HepG2 (cell line): ENCODE results near the gene USP7. TPM values are rescaled to one million over a fixed set of nuclear protein-coding genes. Genes with fewer than 3 reads are reported as not detected.

ENCODE experiments used
- AGO2 ChIP-seq: fragments of 200-400 bp; formaldehyde crosslinking; optimal IDR thresholded peaks from 2 replicates; pipeline ENCODE3; 2017; ENCODE audit warnings: mild to moderate bottlenecking, low read depth, low read length, moderate library complexity
- CCDC6 ChIP-seq: sonication (generic); formaldehyde crosslinking; IDR thresholded peaks from 2 replicates; pipeline ENCODE4 v1.8.1; 2022; ENCODE audit warnings: mild to moderate bottlenecking, missing genetic modification reagents, moderate library complexity
- CERS6 ChIP-seq: sonication (generic); formaldehyde crosslinking; IDR thresholded peaks from 2 replicates; pipeline ENCODE4 v1.5.0; 2020; ENCODE audit warnings: missing genetic modification reagents
- CSRNP1 ChIP-seq: sonication (generic); formaldehyde crosslinking; IDR thresholded peaks from 2 replicates; pipeline ENCODE4 v1.8.1; 2023; ENCODE audit warnings: mild to moderate bottlenecking, missing genetic modification reagents
- HNRNPK ChIP-seq: fragments of 200-400 bp; formaldehyde crosslinking; IDR thresholded peaks from 2 replicates; pipeline ENCODE4 v1.6.1; 2018; ENCODE audit warnings: low read length, low read depth, moderate library complexity, mild to moderate bottlenecking; ENCODE audit not compliant: poor library complexity, severe bottlenecking
- KMT2B ChIP-seq: IDR thresholded peaks from 2 replicates; pipeline ENCODE4 v1.6.1; 2016; ENCODE audit warnings: missing genetic modification reagents, missing compliant biosample characterization
- NCOA1 ChIP-seq: sonication (generic); formaldehyde crosslinking; IDR thresholded peaks from 2 replicates; pipeline ENCODE4 v1.9.0; 2021; ENCODE audit warnings: missing genetic modification reagents
- NKX3-1 ChIP-seq: sonication (generic); formaldehyde crosslinking; IDR thresholded peaks from 2 replicates; pipeline ENCODE4 v1.5.0; 2020; ENCODE audit warnings: missing genetic modification reagents
- POLR2G ChIP-seq: fragments of 200-400 bp; formaldehyde crosslinking; IDR thresholded peaks from 2 replicates; pipeline ENCODE4 v1.6.1; 2018; ENCODE audit warnings: mild to moderate bottlenecking, low read depth, low read length, moderate library complexity
- RBFOX2 ChIP-seq: fragments of 200-400 bp; formaldehyde crosslinking; IDR thresholded peaks from 2 replicates; pipeline ENCODE4 v1.6.1; 2017; ENCODE audit warnings: low read depth, mild to moderate bottlenecking, low read length
- RERE ChIP-seq: IDR thresholded peaks from 2 replicates; pipeline ENCODE4 v1.6.1; 2016; ENCODE audit warnings: low read depth, missing genetic modification reagents, missing compliant biosample characterization
- TBL1XR1 ChIP-seq: fragments of 150-350 bp; IDR thresholded peaks from 2 replicates; pipeline ENCODE4 v1.6.1; 2014; ENCODE audit warnings: borderline replicate concordance, low read length; ENCODE audit not compliant: partially characterized antibody
- TGIF2 ChIP-seq: IDR thresholded peaks from 2 replicates; pipeline ENCODE4 v1.6.1; 2016; ENCODE audit warnings: control low read depth, missing compliant biosample characterization
- ZBTB8A ChIP-seq: sonication (generic); formaldehyde crosslinking; IDR thresholded peaks from 2 replicates; pipeline ENCODE4 v1.4.0; 2020; ENCODE audit warnings: mild to moderate bottlenecking, low read depth, missing genetic modification reagents, borderline replicate concordance
- ZNF260 ChIP-seq: sonication (generic); formaldehyde crosslinking; IDR thresholded peaks from 2 replicates; pipeline ENCODE4 v1.4.0; 2020; ENCODE audit warnings: missing genetic modification reagents, low read depth, mild to moderate bottlenecking, borderline replicate concordance
- ZNF343 ChIP-seq: sonication (generic); formaldehyde crosslinking; IDR thresholded peaks from 2 replicates; pipeline ENCODE4 v1.4.0; 2020; ENCODE audit warnings: mild to moderate bottlenecking, missing genetic modification reagents
- ZNF441 ChIP-seq: sonication (generic); formaldehyde crosslinking; IDR thresholded peaks from 2 replicates; pipeline ENCODE4 v1.7.0; 2021; ENCODE audit warnings: missing genetic modification reagents, borderline replicate concordance
- ZNF740 ChIP-seq: sonication (generic); formaldehyde crosslinking; IDR thresholded peaks from 2 replicates; pipeline ENCODE4 v1.4.0; 2020; ENCODE audit warnings: missing genetic modification reagents
- ZNF784 ChIP-seq: sonication (generic); formaldehyde crosslinking; IDR thresholded peaks from 2 replicates; pipeline ENCODE4 v1.5.1; 2020; ENCODE audit warnings: missing genetic modification reagents, mild to moderate bottlenecking, borderline replicate concordance
- polyA plus RNA-seq, 8 experiments: library from polyadenylated mRNA; depleted of rRNA in 3 of 8; stranded (reverse) in 7 of 8; unstranded in 1 of 8; fragments of >200 nt; fragmentation: Illumina TruSeq in 4 of 8; extraction: Trizol in 4 of 8; gene quantifications; 2 replicates each; pipeline versions ENCODE4 v1.2.1 to v1.2.3, GENCODE V29; 2011 to 2016; ENCODE audit warnings: low read depth in 4 of 8, missing spikeins in 1 of 8, mixed read lengths in 1 of 8; ENCODE audit not compliant: insufficient read depth in 1 of 8
- total RNA-seq, 5 experiments: library from RNA; depleted of rRNA; stranded (reverse); fragments of >200 nt; fragmentation: Illumina TruSeq; extraction: Trizol; gene quantifications; 2 replicates each; pipeline ENCODE4 v1.2.3, GENCODE V29; 2016; ENCODE audit warnings: low read depth in 1 of 5

USP7 gene
- total and polyA plus RNA-seq, 2 of the 13 experiments (the other 11 are each of a cell fraction or from before 2014, with no cell fraction given): 52.5 to 173 TPM

GRCh38 chr16:8866884-8867215 lies 96.9 kb downstream of the USP7 start (continued):
- TF ChIP-seq ZNF784 (CRISPR knock-in tag) (0 out of 2 replicates have a peak, but pooled peaks have one; percentile 5), CCDC6 (CRISPR knock-in tag) (peak; percentile 46; the same call in 1 of the 2 replicates), ZNF441 (0 out of 2 replicates have a peak, but pooled peaks have one; percentile 34), ZNF343 (CRISPR knock-in tag) (peak; percentile 22; the same call in 1 of the 2 replicates), TGIF2 (no peak), RERE (CRISPR knock-in tag) (0 out of 2 replicates have a peak, but pooled peaks have one; percentile 10), ZNF740 (peak; percentile 32; the same call in 1 of the 2 replicates), ZNF260 (CRISPR knock-in tag) (no peak), RBFOX2 (peak; percentile 69; the same call in 1 of the 2 replicates), HNRNPK (peak; percentile 9), NKX3-1 (peak; percentile 46; the same call in 1 of the 2 replicates), CSRNP1 (0 out of 2 replicates have a peak, but pooled peaks have one; percentile 18), AGO2 (peak; percentile 89), TBL1XR1 (no peak), ZBTB8A (CRISPR knock-in tag) (no peak), CERS6 (CRISPR knock-in tag) (no peak), KMT2B (CRISPR knock-in tag) (peak; percentile 22; the same call in 1 of the 2 replicates), POLR2G (0 out of 2 replicates have a peak, but pooled peaks have one; percentile 56), NCOA1 (no peak)
